Naive thymus-derived CD4-positive, alpha-beta T cell (primary cell): Measurements from ENCODE around the gene NGEF. TPM values are rescaled to one million over a fixed set of nuclear protein-coding genes. Genes with fewer than 3 reads are reported as not detected.

Experiments
- ATAC-seq: fragments of 150-1000 bp; cut with Tn5 transposase; 2 replicates; pipeline ENCODE4 v1.10.0; 2021; ENCODE audit warnings: mild to moderate bottlenecking, moderate library complexity
- CTCF ChIA-PET: fragments of 350-600 bp; sonication (Branson Sonifier 250); formaldehyde crosslinking; loops from one replicate; lab custom pipeline; 2021; ENCODE audit warnings: antibody characterized with exemption; lab: Charles Lee
- POLR2A ChIA-PET: fragments of 350-600 bp; sonication (Branson Sonifier 250); formaldehyde crosslinking; loops from one replicate; lab custom pipeline; 2021; ENCODE audit warnings: antibody characterized with exemption, inconsistent platforms; lab: Charles Lee
- DNase-seq, 9 donors: peaks; one replicate each; pipeline versions ENCODE4 v3.0.0 to v3.0.0-alpha.2; 2020 to 2022; ENCODE audit warnings: mixed read lengths in 1 of 9
- H3K27ac ChIP-seq: one replicate; pipeline ENCODE4 v1.7.0; 2013; ENCODE audit warnings: mild to moderate bottlenecking, low read depth, low read length, moderate library complexity
- H3K27me3 ChIP-seq, 2 donors: one replicate each; pipeline ENCODE4 v1.7.0; 2013; ENCODE audit warnings: low read length in 2 of 2, mild to moderate bottlenecking in 2 of 2, moderate library complexity in 2 of 2; ENCODE audit not compliant: control insufficient read depth in 2 of 2, insufficient read depth in 2 of 2
- H3K36me3 ChIP-seq, 3 experiments: 1 replicate in 2 of 3; 2 replicates in 1 of 3; pipeline ENCODE4 v1.7.0; 2013; ENCODE audit warnings: low read length in 3 of 3, mild to moderate bottlenecking in 3 of 3, moderate library complexity in 1 of 3; ENCODE audit not compliant: insufficient read depth in 3 of 3, control insufficient read depth in 2 of 3
- H3K4me1 ChIP-seq, 2 donors: one replicate each; pipeline ENCODE4 v1.7.0; 2013; ENCODE audit warnings: low read length in 2 of 2, mild to moderate bottlenecking in 2 of 2, moderate library complexity in 1 of 2; ENCODE audit not compliant: control insufficient read depth in 2 of 2, insufficient read depth in 2 of 2
- H3K4me3 ChIP-seq: 2 replicates; pipeline ENCODE4 v1.7.0; 2013; ENCODE audit warnings: mild to moderate bottlenecking, low read length
- H3K9me3 ChIP-seq, 3 experiments: 1 replicate in 2 of 3; 2 replicates in 1 of 3; pipeline ENCODE4 v1.7.0; 2013; ENCODE audit warnings: low read length in 3 of 3; ENCODE audit not compliant: control insufficient read depth in 2 of 3
- H3K27ac Mint-ChIP-seq, 9 donors: one replicate each; pipeline ENCODE4 v1.8.0; 2020 to 2022; ENCODE audit warnings: mixed read lengths in 9 of 9, mild to moderate bottlenecking in 8 of 9, moderate library complexity in 5 of 9, inconsistent platforms in 2 of 9
- H3K27me3 Mint-ChIP-seq, 5 donors: one replicate each; pipeline ENCODE4 v1.8.0; 2021 to 2022; ENCODE audit warnings: mixed read lengths in 5 of 5, mild to moderate bottlenecking in 1 of 5
- H3K36me3 Mint-ChIP-seq, 5 donors: one replicate each; pipeline ENCODE4 v1.8.0; 2020 to 2022; ENCODE audit warnings: mixed read lengths in 5 of 5, mild to moderate bottlenecking in 3 of 5, inconsistent platforms in 1 of 5
- H3K4me1 Mint-ChIP-seq, 7 donors: one replicate each; pipeline ENCODE4 v1.8.0; 2020 to 2022; ENCODE audit warnings: mixed read lengths in 7 of 7, mild to moderate bottlenecking in 3 of 7, inconsistent platforms in 1 of 7
- H3K4me3 Mint-ChIP-seq, 10 donors: one replicate each; pipeline ENCODE4 v1.8.0; 2020 to 2022; ENCODE audit warnings: mild to moderate bottlenecking in 10 of 10, mixed read lengths in 10 of 10, moderate library complexity in 6 of 10, inconsistent platforms in 2 of 10
- H3K9me3 Mint-ChIP-seq, 11 donors: one replicate each; pipeline ENCODE4 v1.8.0; 2020 to 2022; ENCODE audit warnings: mixed read lengths in 11 of 11, mild to moderate bottlenecking in 4 of 11, inconsistent platforms in 1 of 11, moderate library complexity in 1 of 11
- intact Hi-C, 2 donors: fragments of 100-400 bp; cut with micrococcal nuclease; formaldehyde crosslinking; loops; one replicate each; pipeline ENCODE4 v1.15.1; 2023
- polyA plus RNA-seq, 2 donors: library from polyadenylated mRNA; unstranded; fragments of 300-500 nt; fragmentation: Illumina TruSeq; gene quantifications; one replicate each; pipeline ENCODE4 v1.2.3, GENCODE V29; 2021
- total RNA-seq, 6 experiments: library from RNA in 5 of 6; stranded (reverse) in 5 of 6; gene quantifications; 1 replicate in 5 of 6; 2 replicates in 1 of 6; pipeline ENCODE4 v1.2.3 and lab custom pipeline; 2021 to 2026

NGEF gene
- total and polyA plus RNA-seq, 7 experiments from 2014 or later: not detected

- no peak overlapping the region for H3K4me3 Mint-ChIP-seq
- CTCF ChIA-PET: no interaction called here
- Histone ChIP-seq H3K36me3 (peaks cover 17 to 88% (median 26%) of the 10 kb centered on the region in 3 experiments), H3K27ac (no peak overlapping the region), H3K27me3 (no peaks in the 10 kb centered on the region), H3K4me1 (peaks cover 0 to under 1% of the 10 kb centered on the region in 2 donors), H3K4me3 (no peak overlapping the region), H3K9me3 (no peaks in the 10 kb centered on the region)
- peaks cover 25 to 54% (median 44%) of the 10 kb centered on the region in 5 donors for H3K36me3 Mint-ChIP-seq
- POLR2A ChIA-PET: interaction anchor here (0.6 kb wide), 1 partner anchor 17 kb away, joined by 3 read pairs; no protein-coding TSS in a partner anchor
- no peaks in the 10 kb centered on the region for H3K27me3 Mint-ChIP-seq
- no peaks in the 10 kb centered on the region for H3K9me3 Mint-ChIP-seq
- peak overlapping the region in 2 of 9 donors; percentile 17 to 45 for H3K27ac Mint-ChIP-seq
- intact Hi-C loops: no loop called here
- no peak for ATAC-seq
- peaks cover 8 to 18% (median 12%) of the 10 kb centered on the region in 7 donors for H3K4me1 Mint-ChIP-seq
- DNase-seq: no peak
These were observed 169.2 kb downstream of the NGEF start for GRCh38 chr2:232843834-232844233.

DNA sequence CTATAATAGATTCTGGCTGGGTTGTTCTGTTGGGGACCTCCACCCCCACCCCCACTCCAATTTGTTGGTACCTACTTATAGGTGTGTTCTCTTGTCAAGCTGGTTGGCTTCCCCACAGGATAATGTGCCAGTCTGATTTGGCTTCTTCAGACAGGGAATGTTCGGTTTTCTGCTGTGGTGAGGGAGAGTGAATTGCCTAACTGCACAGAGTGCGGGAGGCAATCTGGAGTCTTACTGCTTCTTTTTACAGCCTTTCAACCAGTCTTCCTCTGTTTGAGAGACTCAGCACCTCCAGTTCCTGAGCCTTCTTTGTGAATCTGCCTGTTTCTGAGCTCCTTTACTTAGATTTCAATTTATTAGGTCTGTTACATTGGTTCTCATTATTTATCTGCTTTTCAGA lies 170.4 kb downstream of the NGEF start:
- intact Hi-C loops: no loop called here
- peak overlapping the region in 6 of 9 donors; percentile 15 to 77 (median 64) for H3K27ac Mint-ChIP-seq
- ATAC-seq (no peak), DNase-seq (no peak)
- no peak overlapping the region for H3K4me3 Mint-ChIP-seq
- peaks cover 19 to 29% (median 24%) of the 10 kb centered on the region in 7 donors for H3K4me1 Mint-ChIP-seq
- no peaks in the 10 kb centered on the region for H3K27me3 Mint-ChIP-seq
- no peaks in the 10 kb centered on the region for H3K27me3 ChIP-seq
- H3K36me3 ChIP-seq: peaks cover 17 to 77% (median 26%) of the 10 kb centered on the region in 3 experiments
- POLR2A ChIA-PET: no interaction called here
- H3K9me3 Mint-ChIP-seq: no peaks in the 10 kb centered on the region
- CTCF ChIA-PET: no interaction called here
- no peak overlapping the region for H3K4me3 ChIP-seq
- H3K9me3 ChIP-seq: no peaks in the 10 kb centered on the region
- H3K4me1 ChIP-seq: peaks cover 11 to 12% of the 10 kb centered on the region in 2 donors
- no peak overlapping the region for H3K27ac ChIP-seq
- H3K36me3 Mint-ChIP-seq: peaks cover 25 to 52% (median 38%) of the 10 kb centered on the region in 5 donors

DNA sequence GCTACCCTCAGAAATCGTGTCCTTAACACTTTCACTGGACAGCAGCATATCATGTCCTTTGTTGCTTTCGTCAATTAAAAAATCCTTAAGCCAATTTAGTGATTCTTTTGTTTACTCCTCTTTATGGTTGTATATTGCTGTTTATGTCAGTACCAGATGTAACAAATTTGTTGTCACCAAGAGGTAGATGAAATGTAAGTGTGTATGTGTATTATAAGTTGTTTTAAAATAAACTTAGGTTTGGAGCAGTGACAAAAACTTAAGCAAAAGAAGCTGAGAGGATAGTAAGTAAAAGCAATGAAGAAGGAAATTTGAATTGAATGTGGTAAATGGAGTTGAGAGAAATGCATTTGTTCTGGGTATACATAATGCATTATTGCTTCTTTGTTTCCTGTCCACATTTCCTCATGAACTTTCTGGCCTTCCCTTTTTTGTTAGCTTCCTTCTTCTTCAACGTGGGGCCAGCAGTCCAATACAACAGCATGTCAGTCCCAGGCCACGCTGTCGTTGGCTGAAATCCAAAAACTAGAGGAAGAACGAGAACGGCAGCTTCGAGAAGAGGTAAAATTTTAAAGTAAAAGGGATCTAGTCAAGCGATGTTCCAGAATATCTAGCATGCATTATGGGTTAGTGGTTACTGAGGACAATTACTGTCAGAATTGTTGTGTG lies 173.5 kb downstream of the NGEF start:
- no peak for DNase-seq
- H3K4me3 Mint-ChIP-seq: peak overlapping the region in 2 of 10 donors; percentile 9 to 34
- peaks cover 14 to 58% (median 44%) of the 10 kb centered on the region in 5 donors for H3K36me3 Mint-ChIP-seq
- H3K27me3 Mint-ChIP-seq: no peaks in the 10 kb centered on the region
- H3K9me3 Mint-ChIP-seq: no peaks in the 10 kb centered on the region
- ChIA-PET CTCF (no interaction called here), POLR2A (no interaction called here)
- Histone ChIP-seq H3K9me3 (no peaks in the 10 kb centered on the region), H3K36me3 (peaks cover 11 to 68% (median 19%) of the 10 kb centered on the region in 3 experiments), H3K4me1 (peaks cover 13 to 15% of the 10 kb centered on the region in 2 donors), H3K4me3 (no peak overlapping the region), H3K27ac (no peak overlapping the region), H3K27me3 (no peaks in the 10 kb centered on the region)
- peaks cover 23 to 37% (median 34%) of the 10 kb centered on the region in 7 donors for H3K4me1 Mint-ChIP-seq
- intact Hi-C loops: no loop called here
- peak; percentile 51 for ATAC-seq
- peak overlapping the region in 8 of 9 donors; percentile 14 to 83 (median 64) for H3K27ac Mint-ChIP-seq

DNA sequence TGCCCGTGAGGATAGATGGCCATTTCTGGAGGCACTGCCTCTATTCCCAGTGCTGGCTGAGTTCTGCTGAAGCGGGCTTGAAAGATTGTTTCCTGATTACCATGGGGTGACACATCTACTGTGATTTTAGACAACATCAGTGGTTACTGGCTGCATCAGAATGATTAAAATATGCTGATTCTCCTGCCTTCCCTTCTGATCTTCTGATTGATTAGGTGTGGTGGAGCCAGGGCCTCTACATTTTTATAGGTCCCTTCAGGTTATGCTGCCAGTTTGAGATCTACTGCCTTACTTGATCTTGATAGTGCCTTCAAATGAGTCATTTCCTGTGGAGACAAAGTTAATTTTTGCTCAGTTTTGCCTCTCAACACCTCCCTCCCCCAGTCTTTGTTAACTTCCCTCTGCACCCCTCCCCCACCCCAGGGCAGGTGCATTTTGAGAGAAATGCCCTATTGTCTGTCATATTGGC lies 174.6 kb downstream of the NGEF start:
- H3K4me3 ChIP-seq: no peak overlapping the region
- Mint-ChIP-seq H3K4me3 (peak overlapping the region in 8 of 10 donors; percentile 20 to 74 (median 39)), H3K27ac (peak overlapping the region; percentile 53 to 89 (median 83)), H3K9me3 (no peaks in the 10 kb centered on the region), H3K4me1 (peaks cover 27 to 39% (median 35%) of the 10 kb centered on the region in 7 donors), H3K36me3 (peaks cover 9 to 60% (median 48%) of the 10 kb centered on the region in 5 donors), H3K27me3 (no peaks in the 10 kb centered on the region)
- DNase-seq (peak in 7 of 9 donors; percentile 8 to 57 (median 10)), ATAC-seq (peak; percentile 83)
- peaks cover 14 to 69% (median 14%) of the 10 kb centered on the region in 3 experiments for H3K36me3 ChIP-seq
- peaks cover 13 to 15% of the 10 kb centered on the region in 2 donors for H3K4me1 ChIP-seq
- POLR2A ChIA-PET: no interaction called here
- CTCF ChIA-PET: no interaction called here
- intact Hi-C loops: loop anchor here in 1 of 2 donors (1.0 kb wide), 1 partner anchor 413 kb away; the partner anchor contains the start of gene ATG16L1
- H3K9me3 ChIP-seq: no peaks in the 10 kb centered on the region
- peak overlapping the region; percentile 40 for H3K27ac ChIP-seq
- no peaks in the 10 kb centered on the region for H3K27me3 ChIP-seq

GRCh38 chr2:232836934-232837333 lies 176.1 kb downstream of the NGEF start:
- ChIA-PET POLR2A (no interaction called here), CTCF (no interaction called here)
- Mint-ChIP-seq H3K27ac (peak overlapping the region; percentile 1 to 67 (median 60)), H3K9me3 (no peaks in the 10 kb centered on the region), H3K4me3 (peak overlapping the region in 2 of 10 donors; percentile 5 to 28), H3K4me1 (peaks cover 29 to 44% (median 39%) of the 10 kb centered on the region in 7 donors), H3K36me3 (peaks cover 14 to 62% (median 46%) of the 10 kb centered on the region in 5 donors), H3K27me3 (no peaks in the 10 kb centered on the region)
- Histone ChIP-seq H3K4me1 (peaks cover 13 to 15% of the 10 kb centered on the region in 2 donors), H3K36me3 (peaks cover 12 to 74% (median 14%) of the 10 kb centered on the region in 3 experiments), H3K4me3 (no peak overlapping the region), H3K27me3 (no peaks in the 10 kb centered on the region), H3K9me3 (no peaks in the 10 kb centered on the region), H3K27ac (no peak overlapping the region)
- DNase-seq (no peak), ATAC-seq (no peak)
- intact Hi-C loops: no loop called here

DNA sequence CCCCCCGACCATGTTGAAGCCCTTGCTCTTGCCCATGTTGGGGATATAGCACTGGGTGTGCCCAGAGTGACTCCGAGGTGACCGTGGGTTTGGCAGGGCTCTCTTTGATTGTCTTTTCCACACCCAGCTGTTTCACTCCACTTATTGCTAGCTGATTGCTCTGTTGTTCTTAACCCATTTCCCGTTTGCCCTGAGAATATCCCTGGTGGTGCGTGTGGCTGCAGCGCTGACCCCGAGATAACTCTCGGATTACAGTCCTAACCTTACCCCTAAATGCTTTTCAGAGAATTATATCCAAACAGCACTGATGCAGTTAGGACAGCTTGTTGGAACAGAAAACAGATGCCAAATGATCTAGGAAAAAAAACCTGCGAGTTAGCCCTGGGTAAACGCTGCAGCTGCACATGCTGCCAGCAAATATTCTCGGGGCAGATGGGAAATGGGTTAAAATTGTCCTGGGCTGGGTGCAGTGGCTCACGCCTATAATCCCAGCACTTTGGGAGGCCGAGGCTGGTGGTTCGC lies 177.3 kb downstream of the NGEF start:
- ATAC-seq (no peak), DNase-seq (no peak)
- H3K9me3 Mint-ChIP-seq: no peaks in the 10 kb centered on the region
- Histone ChIP-seq H3K4me1 (peaks cover 13 to 15% of the 10 kb centered on the region in 2 donors), H3K36me3 (peaks cover 12 to 76% (median 14%) of the 10 kb centered on the region in 3 experiments), H3K27ac (no peak overlapping the region), H3K27me3 (no peaks in the 10 kb centered on the region), H3K4me3 (no peak overlapping the region), H3K9me3 (no peaks in the 10 kb centered on the region)
- POLR2A ChIA-PET: no interaction called here
- H3K4me3 Mint-ChIP-seq: no peak overlapping the region
- CTCF ChIA-PET: interaction anchor here (1.2 kb wide), 1 partner anchor 218 kb away, joined by 4 read pairs; no protein-coding TSS in a partner anchor
- H3K36me3 Mint-ChIP-seq: peaks cover 18 to 67% (median 48%) of the 10 kb centered on the region in 5 donors
- intact Hi-C loops: no loop called here
- H3K27ac Mint-ChIP-seq: peak overlapping the region in 5 of 9 donors; percentile 22 to 81 (median 53)
- peaks cover 29 to 46% (median 39%) of the 10 kb centered on the region in 7 donors for H3K4me1 Mint-ChIP-seq
- H3K27me3 Mint-ChIP-seq: no peaks in the 10 kb centered on the region
